SH-SY5Y (cell line): ENCODE data around the gene MCF2L.

Experiments used
- GATA2 ChIP-seq: IDR thresholded peaks from 2 replicates; pipeline ENCODE4 v1.6.1; 2011; ENCODE audit warnings: mild to moderate bottlenecking, low read depth, low read length
- GATA3 ChIP-seq: IDR thresholded peaks from 2 replicates; pipeline ENCODE4 v1.6.1; 2011; ENCODE audit warnings: low read depth, mild to moderate bottlenecking, low read length, moderate library complexity

GRCh38 chr13:113049521-113049941 is 80.5 kb downstream of the MCF2L start:
- TF ChIP-seq GATA2 (no peak), GATA3 (no peak)
